WERI-Rb-1 (cell line): ENCODE results near the gene GARS1.

Source experiments
- DNase-seq: peaks from one replicate; pipeline ENCODE4 v3.0.0-alpha.2; 2020
- H3K27ac ChIP-seq: fragments of 250-450 bp; sonication (Bioruptor Pico); 2 replicates; pipeline ENCODE4 v1.5.1; 2020; ENCODE audit warnings: mild to moderate bottlenecking, moderate library complexity
- H3K27me3 ChIP-seq: fragments of 250-450 bp; sonication (Bioruptor Pico); 2 replicates; pipeline ENCODE4 v1.5.1; 2021; ENCODE audit warnings: mild to moderate bottlenecking, low read depth, moderate library complexity; ENCODE audit not compliant: insufficient read depth, severe bottlenecking
- H3K36me3 ChIP-seq: fragments of 250-450 bp; sonication (Bioruptor Pico); 2 replicates; pipeline ENCODE4 v1.5.1; 2020; ENCODE audit warnings: mild to moderate bottlenecking, moderate library complexity
- H3K4me3 ChIP-seq: 2 replicates; pipeline ENCODE4 v1.5.1; 2011; ENCODE audit warnings: low read depth, mild to moderate bottlenecking, control low read depth, low read length
- H3K9me3 ChIP-seq: fragments of 250-450 bp; sonication (Bioruptor Pico); 2 replicates; pipeline ENCODE4 v1.5.1; 2021; ENCODE audit warnings: mild to moderate bottlenecking, moderate library complexity; ENCODE audit not compliant: severe bottlenecking
- CTCF ChIP-seq: IDR thresholded peaks from 2 replicates; pipeline ENCODE4 v1.5.1; 2011; ENCODE audit warnings: low read depth, mild to moderate bottlenecking, control low read depth, inconsistent platforms, low read length

GARS1 gene

GRCh38 chr7:30605832-30606231 lies 11.2 kb downstream of the GARS1 start:
- no peaks in the 10 kb centered on the region for H3K27me3 ChIP-seq
- H3K9me3 ChIP-seq: no peaks in the 10 kb centered on the region
- DNase-seq: no peak
- H3K4me3 ChIP-seq: no peak overlapping the region
- H3K36me3 ChIP-seq: peaks cover 92% of the 10 kb centered on the region
- no peak overlapping the region for H3K27ac ChIP-seq
- TF ChIP-seq CTCF: no peak

GRCh38 chr7:30612658-30613265 lies 18.1 kb downstream of the GARS1 start:
- H3K27me3 ChIP-seq: no peaks in the 10 kb centered on the region
- H3K9me3 ChIP-seq: no peaks in the 10 kb centered on the region
- H3K27ac ChIP-seq: no peak overlapping the region
- DNase-seq: no peak
- H3K36me3 ChIP-seq: peaks cover 94% of the 10 kb centered on the region
- TF ChIP-seq CTCF: no peak
- no peak overlapping the region for H3K4me3 ChIP-seq

- H3K4me3 ChIP-seq: no peak overlapping the region
- no peaks in the 10 kb centered on the region for H3K27me3 ChIP-seq
- no peak overlapping the region for H3K27ac ChIP-seq
- DNase-seq: no peak
- H3K36me3 ChIP-seq: peaks cover 92% of the 10 kb centered on the region
- H3K9me3 ChIP-seq: no peaks in the 10 kb centered on the region
- no peak for TF ChIP-seq CTCF
These were observed 19.0 kb downstream of the GARS1 start for GRCh38 chr7:30613366-30614325.

GRCh38 chr7:30616318-30616717 lies 21.6 kb downstream of the GARS1 start:
- Histone ChIP-seq H3K27me3 (no peaks in the 10 kb centered on the region), H3K36me3 (peaks cover 88% of the 10 kb centered on the region), H3K4me3 (no peak overlapping the region), H3K9me3 (no peaks in the 10 kb centered on the region), H3K27ac (no peak overlapping the region)
- no peak for DNase-seq
- TF ChIP-seq CTCF: no peak

- H3K9me3 ChIP-seq: no peaks in the 10 kb centered on the region
- no peak overlapping the region for H3K4me3 ChIP-seq
- no peak for DNase-seq
- H3K36me3 ChIP-seq: peaks cover 88% of the 10 kb centered on the region
- no peak overlapping the region for H3K27ac ChIP-seq
- H3K27me3 ChIP-seq: no peaks in the 10 kb centered on the region
- TF ChIP-seq CTCF: no peak
These were observed 22.7 kb downstream of the GARS1 start for GRCh38 chr7:30617359-30617758.
